Lower leg skin (tissue), 4 donors: ENCODE data around the gene PPIH. TPM values are rescaled to one million over a fixed set of nuclear protein-coding genes. Genes with fewer than 3 reads are reported as not detected.
A peak's percentile ranks its signal among the peaks of the same experiment; 100 is the strongest.
"Not testable (repeated sequence)": the region's sequence is repeated elsewhere in the genome, so short reads cannot be mapped to it uniquely, and the experiment has no call there.

Source experiments
- DNase-seq, 2 donors: peaks; one replicate each; pipeline ENCODE4 v3.0.0-alpha.2; 2019; ENCODE audit warnings: low spot score in 2 of 2
- H3K4me3 ChIP-seq: fragments of 200-600 bp; sonication (generic); 2 replicates; pipeline ENCODE4 v1.5.1; 2017; ENCODE audit warnings: mild to moderate bottlenecking, low read depth; ENCODE audit not compliant: poor library complexity, severe bottlenecking
- POLR2A ChIP-seq, 2 donors: fragments of 450-650 bp; IDR thresholded peaks; one replicate each; pipeline ENCODE4 v1.6.1; 2016 to 2017; ENCODE audit warnings: antibody characterized with exemption in 2 of 2, mild to moderate bottlenecking in 1 of 2, moderate library complexity in 1 of 2
- WGBS, 2 donors: methylation state at CpG; one replicate each; pipeline ENCODE4 v1.1.5; 2018; 5-methylcytosine and 5-hydroxymethylcytosine counted together
- intact Hi-C: fragments of 100-400 bp; cut with DNase I; formaldehyde crosslinking; loops from one replicate; pipeline ENCODE4 v1.15.0; 2023; ENCODE audit warnings: low total_unique reads
- total RNA-seq, 4 donors: library from RNA; depleted of rRNA; stranded (reverse); fragments of >200 nt; gene quantifications; one replicate each; pipeline ENCODE4 v1.1.0, GENCODE V29; 2016
- TF ChIP-seq, protein P1 (sequence below), 3 donors: fragments of 450-650 bp; IDR thresholded peaks; one replicate each; pipeline ENCODE4 v1.5.1; 2016; ENCODE audit warnings: antibody characterized with exemption in 3 of 3, mild to moderate bottlenecking in 3 of 3, moderate library complexity in 2 of 3

PPIH gene
- total RNA-seq, 4 donors from 2014 or later = 16.2 to 25.7 (median 20.5) TPM

DNA sequence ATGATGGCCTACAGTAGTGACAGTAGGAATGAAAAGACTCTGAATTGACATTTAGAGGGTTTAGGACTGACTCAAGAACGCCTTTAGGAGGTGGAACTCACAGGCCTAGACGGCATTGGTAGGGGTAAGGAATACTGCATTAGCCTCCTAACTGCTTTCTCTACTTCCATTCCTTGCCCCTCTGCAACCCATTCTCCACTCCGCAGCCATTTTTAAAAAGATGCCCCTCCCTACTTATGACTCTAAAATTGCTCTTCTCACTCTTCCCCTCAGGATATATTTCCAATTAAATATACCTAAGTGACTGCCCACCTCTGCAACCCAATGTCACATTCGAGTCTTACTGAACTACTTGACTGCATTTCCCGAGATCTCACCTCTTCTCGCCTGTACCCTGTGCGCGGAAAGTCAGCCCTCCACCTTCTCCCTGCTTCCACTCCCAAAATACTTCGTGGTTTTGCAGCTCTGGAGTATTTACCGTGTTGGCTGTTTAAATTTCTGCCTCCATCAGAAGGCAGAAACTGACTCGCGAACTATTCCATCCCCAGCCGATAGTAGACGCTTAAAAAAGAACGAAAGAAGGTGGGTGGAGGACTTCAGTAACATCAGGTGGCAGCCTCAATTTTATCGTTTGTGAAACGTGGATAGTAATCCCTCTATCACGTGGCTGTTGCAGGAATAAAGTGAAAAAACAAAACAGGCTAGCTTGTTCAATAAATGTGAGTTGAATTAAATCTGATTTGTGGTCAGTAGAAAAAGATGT, 22.9 kb downstream of the PPIH start:
- DNase-seq = no peak
- TF ChIP-seq POLR2A (IDR thresholded peaks at IDR 0.05) = no peak
- TF ChIP-seq, protein P1, sequence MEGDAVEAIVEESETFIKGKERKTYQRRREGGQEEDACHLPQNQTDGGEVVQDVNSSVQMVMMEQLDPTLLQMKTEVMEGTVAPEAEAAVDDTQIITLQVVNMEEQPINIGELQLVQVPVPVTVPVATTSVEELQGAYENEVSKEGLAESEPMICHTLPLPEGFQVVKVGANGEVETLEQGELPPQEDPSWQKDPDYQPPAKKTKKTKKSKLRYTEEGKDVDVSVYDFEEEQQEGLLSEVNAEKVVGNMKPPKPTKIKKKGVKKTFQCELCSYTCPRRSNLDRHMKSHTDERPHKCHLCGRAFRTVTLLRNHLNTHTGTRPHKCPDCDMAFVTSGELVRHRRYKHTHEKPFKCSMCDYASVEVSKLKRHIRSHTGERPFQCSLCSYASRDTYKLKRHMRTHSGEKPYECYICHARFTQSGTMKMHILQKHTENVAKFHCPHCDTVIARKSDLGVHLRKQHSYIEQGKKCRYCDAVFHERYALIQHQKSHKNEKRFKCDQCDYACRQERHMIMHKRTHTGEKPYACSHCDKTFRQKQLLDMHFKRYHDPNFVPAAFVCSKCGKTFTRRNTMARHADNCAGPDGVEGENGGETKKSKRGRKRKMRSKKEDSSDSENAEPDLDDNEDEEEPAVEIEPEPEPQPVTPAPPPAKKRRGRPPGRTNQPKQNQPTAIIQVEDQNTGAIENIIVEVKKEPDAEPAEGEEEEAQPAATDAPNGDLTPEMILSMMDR (IDR thresholded peaks at IDR 0.05) = no peak
- 3 to 5% methylated on average over 18 of the region's 18 CpGs for WGBS, 2 donors
- H3K4me3 ChIP-seq = peak overlapping the region; percentile 48
- intact Hi-C loops = no loop called here

DNA sequence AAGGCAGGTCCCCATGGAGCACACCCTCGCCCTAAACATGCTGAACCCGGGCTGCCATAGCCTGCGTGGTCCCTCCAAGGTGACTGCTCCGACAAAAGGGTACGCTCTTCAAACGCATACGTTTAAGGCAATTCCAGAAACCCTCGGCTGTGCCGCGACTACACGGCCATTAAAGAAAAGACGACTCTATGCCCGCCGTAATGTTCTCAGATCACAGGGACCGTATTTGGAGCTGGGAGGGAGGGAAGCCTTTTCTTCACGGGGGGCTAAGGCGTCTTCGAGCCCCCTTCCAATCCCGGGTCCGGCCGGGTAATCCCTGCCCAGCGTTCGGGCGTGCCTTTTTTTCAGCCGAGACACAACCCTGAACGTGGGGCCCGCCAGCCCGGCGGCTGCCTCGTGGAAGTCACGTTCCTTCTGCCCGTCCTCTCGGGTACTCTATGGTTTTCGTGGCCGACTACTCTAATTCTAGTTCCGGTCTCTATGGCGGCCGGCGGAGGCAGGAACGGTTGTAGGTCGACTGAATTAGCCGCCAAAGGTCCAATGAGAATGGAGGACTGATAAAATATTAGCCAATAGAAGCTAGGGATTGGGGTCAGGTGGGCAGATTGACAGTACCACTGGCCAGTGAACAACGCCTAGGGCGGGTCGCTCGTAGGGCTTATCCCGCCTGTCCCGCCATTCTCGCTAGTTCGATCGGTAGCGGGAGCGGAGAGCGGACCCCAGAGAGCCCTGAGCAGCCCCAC, 23.7 kb downstream of the PPIH start, which contains the start of gene YBX1:
TSS of gene YBX1 (plus strand) at position 678 of the 743 bp plus-strand sequence. CDS start 148 bp downstream, outside the sequence.
- WGBS, 2 donors = 0 to 1% methylated on average over 54 of the region's 54 CpGs
- intact Hi-C loops = no loop called here
- peak in 1 of 2 donors; percentile 12 for TF ChIP-seq POLR2A (IDR thresholded peaks at IDR 0.05)
- TF ChIP-seq, protein P1 (IDR thresholded peaks at IDR 0.05) = no peak
- peak within 1 kb of the TSS; percentile 71 for H3K4me3 ChIP-seq
- DNase-seq = peak; percentile 99

DNA sequence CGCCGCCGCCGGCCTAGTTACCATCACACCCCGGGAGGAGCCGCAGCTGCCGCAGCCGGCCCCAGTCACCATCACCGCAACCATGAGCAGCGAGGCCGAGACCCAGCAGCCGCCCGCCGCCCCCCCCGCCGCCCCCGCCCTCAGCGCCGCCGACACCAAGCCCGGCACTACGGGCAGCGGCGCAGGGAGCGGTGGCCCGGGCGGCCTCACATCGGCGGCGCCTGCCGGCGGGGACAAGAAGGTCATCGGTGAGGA, 24.2 kb downstream of the PPIH start:
- peak overlapping the region; percentile 39 for H3K4me3 ChIP-seq
- intact Hi-C loops, DNase-seq: not testable (repeated sequence)
- WGBS, 2 donors = 0% methylated on average over 2 of the region's 33 CpGs; no CpG with 5 or more reads in 1 of the 2 donors

DNA sequence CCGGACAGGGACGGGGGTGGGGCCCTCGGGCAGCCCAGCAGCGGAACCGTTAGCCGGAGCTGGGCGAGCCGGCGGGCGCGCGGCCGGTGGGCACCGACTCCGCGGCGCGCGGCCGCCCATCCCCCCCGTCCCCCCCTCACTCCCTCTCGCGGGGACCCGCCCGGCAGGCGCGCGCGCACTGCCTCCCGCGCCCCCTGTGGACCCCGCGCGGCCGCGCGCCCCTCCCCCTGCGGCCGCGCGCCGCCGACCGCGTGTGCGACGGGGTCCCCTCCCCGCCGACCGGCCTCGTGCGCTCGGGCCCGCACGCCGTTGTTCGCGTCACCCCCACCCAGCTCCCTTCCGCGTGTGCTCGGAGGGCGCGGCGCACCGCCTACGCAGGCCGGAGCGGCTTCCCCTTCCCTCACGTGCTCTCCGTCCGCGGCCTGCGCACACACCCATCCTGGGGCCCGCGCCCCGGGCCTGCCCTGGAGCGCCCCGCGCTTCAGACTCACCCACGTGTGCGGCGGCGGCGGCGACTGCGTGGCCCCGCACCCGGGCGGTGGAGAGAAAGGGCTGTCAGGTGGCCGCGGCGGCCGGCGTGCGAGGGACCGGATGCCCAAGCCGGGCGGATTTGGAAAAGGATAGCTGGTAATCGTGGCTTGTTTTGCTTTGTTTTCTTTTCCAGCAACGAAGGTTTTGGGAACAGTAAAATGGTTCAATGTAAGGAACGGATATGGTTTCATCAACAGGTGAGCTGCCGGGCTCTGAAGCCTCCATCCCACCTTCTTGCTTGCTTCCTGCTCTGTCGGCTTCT, 24.7 kb downstream of the PPIH start:
- intact Hi-C loops = no loop called here
- H3K4me3 ChIP-seq = peak overlapping the region; percentile 71
- TF ChIP-seq POLR2A (IDR thresholded peaks at IDR 0.05) = no peak
- TF ChIP-seq, protein P1 (IDR thresholded peaks at IDR 0.05) = no peak
- DNase-seq = peak; percentile 54 to 93
- WGBS, 2 donors = 1 to 2% methylated on average over 19 to 41 of the region's 103 CpGs

DNA sequence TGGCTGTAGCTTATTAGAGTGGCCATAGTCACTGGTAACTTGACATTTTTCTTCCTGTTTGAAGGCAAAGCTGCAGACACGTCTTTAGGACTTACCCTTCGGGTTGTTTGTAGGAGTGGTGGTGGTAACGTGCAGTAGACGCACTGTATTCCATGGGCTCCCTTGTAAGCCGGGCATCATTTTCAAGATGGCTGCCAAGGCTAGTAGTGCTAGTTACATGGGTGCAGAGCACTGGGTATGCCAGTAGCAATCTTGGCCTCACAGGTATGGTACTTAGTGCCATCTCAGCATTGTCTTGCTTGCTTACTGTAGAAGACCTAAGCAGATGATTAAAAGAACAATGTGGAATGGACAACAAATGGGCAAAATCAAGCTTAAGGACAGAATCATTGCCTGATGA, 25.9 kb downstream of the PPIH start:
- DNase-seq = no peak
- TF ChIP-seq POLR2A (IDR thresholded peaks at IDR 0.05) = no peak
- TF ChIP-seq, protein P1 (IDR thresholded peaks at IDR 0.05) = no peak
- 25 to 33% methylated on average over 5 of the region's 5 CpGs for WGBS, 2 donors
- no peak overlapping the region for H3K4me3 ChIP-seq
- intact Hi-C loops = no loop called here

DNA sequence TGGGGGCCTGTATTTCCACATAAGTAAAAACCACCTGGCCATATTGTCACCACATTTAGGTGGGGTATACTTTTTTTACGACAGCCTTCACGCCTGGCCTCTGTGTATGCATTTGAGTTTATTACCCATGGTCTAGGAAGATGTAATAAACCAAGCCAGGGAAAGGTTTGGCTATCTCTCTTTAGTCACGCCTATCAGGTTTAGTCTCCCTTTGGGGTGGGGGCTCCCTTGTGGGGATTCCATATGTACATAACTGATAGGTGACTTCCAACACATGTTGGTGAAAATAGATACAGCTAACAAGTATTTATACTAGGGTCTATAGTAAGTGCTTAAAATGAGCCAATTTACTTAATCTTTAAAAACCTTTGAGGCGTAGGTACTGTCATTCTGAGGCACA, 28.2 kb downstream of the PPIH start:
- no peak for DNase-seq
- WGBS, 2 donors = 71 to 77% methylated on average over 4 of the region's 4 CpGs
- H3K4me3 ChIP-seq = no peak overlapping the region
- intact Hi-C loops = no loop called here
- TF ChIP-seq, protein P1 (IDR thresholded peaks at IDR 0.05) = no peak
- TF ChIP-seq POLR2A (IDR thresholded peaks at IDR 0.05) = no peak
